ENCODE results near the gene FGD4. TPM values are rescaled to one million over a fixed set of nuclear protein-coding genes. Genes with fewer than 3 reads are reported as not detected.

Gene FGD4
- 12.4 to 23.0 TPM (median 18.2 TPM) in 5 replicates for total RNA-seq (2022; extraction: Qiagen RNA extraction)

DNA sequence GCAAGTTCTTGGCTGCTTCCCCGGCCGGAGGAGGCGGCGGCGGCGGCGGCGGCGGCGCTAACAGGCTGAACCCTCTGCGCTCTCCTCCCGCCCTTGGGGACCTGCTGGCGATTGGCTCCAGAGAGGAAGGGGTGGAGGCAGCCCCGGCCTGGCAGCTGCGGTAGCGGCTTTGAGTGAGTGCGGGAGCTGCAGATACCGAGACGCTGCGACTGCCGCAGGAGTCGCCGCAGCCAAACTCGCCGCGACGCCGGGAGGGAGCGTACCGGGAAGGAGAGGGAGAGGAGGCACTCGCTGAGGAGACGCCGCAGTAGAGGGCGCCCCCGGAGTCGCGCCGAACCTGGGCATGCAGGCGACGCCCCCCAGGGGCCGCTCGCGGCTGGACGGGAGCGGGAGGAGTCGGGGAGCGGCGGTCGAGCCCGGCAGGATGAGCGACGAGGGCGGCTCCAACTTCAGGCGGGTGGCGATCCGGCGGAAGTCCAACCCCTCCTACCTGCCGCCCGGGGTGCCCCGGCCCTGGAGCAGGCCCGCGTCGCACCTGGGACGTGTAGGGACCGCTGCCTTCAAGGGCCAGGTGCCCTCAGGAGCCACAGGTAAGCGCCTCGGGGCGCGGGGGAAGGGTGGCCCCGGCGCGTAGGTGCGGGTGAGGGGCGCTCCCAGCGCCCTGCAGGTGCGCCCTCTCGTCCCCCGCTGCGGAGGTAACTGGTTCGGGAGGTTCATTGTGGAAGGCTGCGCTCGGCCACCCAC, at the start of gene FGD4:
TSS of gene FGD4 (plus strand) at position 189 of the 744 bp plus-strand sequence.

GRCh38 chr12:32679091-32679919, 279.9 kb downstream of the FGD4 start, which contains the start of gene DNM1L:
DNM1L (plus strand) TSS chr12:32679301; CDS start chr12:32679364, 63 bp downstream.

